HepG2 (cell line): Measurements from ENCODE around the gene MYO16.

Source experiments
- ATF1 ChIP-seq: IDR thresholded peaks from 2 replicates; pipeline ENCODE4 v1.6.1; 2016; ENCODE audit warnings: mild to moderate bottlenecking, control low read depth
- ATF4 ChIP-seq, 2 experiments: fragments of 450-650 bp in 1 of 2; sonication (generic) in 1 of 2; formaldehyde crosslinking; IDR thresholded peaks; 2 replicates each; pipeline versions ENCODE4 v1.5.0 to v1.8.0; 2020 to 2022; ENCODE audit warnings: mild to moderate bottlenecking in 1 of 2, missing genetic modification reagents in 1 of 2
- CREB3 ChIP-seq: sonication (generic); formaldehyde crosslinking; IDR thresholded peaks from 2 replicates; pipeline ENCODE4 v1.5.0; 2020; ENCODE audit warnings: missing genetic modification reagents
- EP300 ChIP-seq, 3 experiments: sonication (generic) in 1 of 3; formaldehyde crosslinking in 1 of 3; IDR thresholded peaks; 2 replicates each; pipeline versions ENCODE4 v1.5.1 to v1.6.1; 2011 to 2020; ENCODE audit warnings: low read depth in 2 of 3, low read length in 2 of 3, borderline replicate concordance in 1 of 3, improper control_type of control experiment in 1 of 3, mild to moderate bottlenecking in 1 of 3, missing genetic modification reagents in 1 of 3, moderate library complexity in 1 of 3
- KDM4B ChIP-seq: sonication (generic); formaldehyde crosslinking; IDR thresholded peaks from 2 replicates; pipeline ENCODE4 v1.4.0; 2020; ENCODE audit warnings: missing genetic modification reagents
- MYNN ChIP-seq: sonication (generic); formaldehyde crosslinking; IDR thresholded peaks from 2 replicates; pipeline ENCODE4 v1.4.0; 2020; ENCODE audit warnings: mild to moderate bottlenecking, low read depth, missing genetic modification reagents
- POLR2A ChIP-seq, 2 experiments: IDR thresholded peaks; 2 replicates each; pipeline ENCODE4 v1.6.1; 2011; ENCODE audit warnings: low read depth in 2 of 2, low read length in 2 of 2, mild to moderate bottlenecking in 1 of 2, moderate library complexity in 1 of 2; ENCODE audit not compliant: insufficient read depth in 1 of 2
- POLR2AphosphoS5 ChIP-seq: IDR thresholded peaks from 2 replicates; pipeline ENCODE4 v1.6.1; 2012; ENCODE audit warnings: low read depth, low read length
- SMAD1 ChIP-seq: sonication (generic); formaldehyde crosslinking; IDR thresholded peaks from 2 replicates; pipeline ENCODE4 v1.4.0; 2020; ENCODE audit warnings: missing genetic modification reagents, low read depth, mild to moderate bottlenecking, borderline replicate concordance
- SMC3 ChIP-seq: IDR thresholded peaks from 2 replicates; pipeline ENCODE4 v1.6.1; 2011; ENCODE audit warnings: low read length, improper control_type of control experiment
- SP1 ChIP-seq, 2 experiments: fragments of 450-650 bp in 1 of 2; sonication (generic) in 1 of 2; formaldehyde crosslinking in 1 of 2; IDR thresholded peaks; 2 replicates each; pipeline versions ENCODE4 v1.4.0 to v1.6.1; 2016 to 2020; ENCODE audit warnings: missing genetic modification reagents in 1 of 2
- SRF ChIP-seq: IDR thresholded peaks from 2 replicates; pipeline ENCODE4 v1.6.1; 2011; ENCODE audit warnings: mild to moderate bottlenecking, low read depth, low read length, moderate library complexity
- SSRP1 ChIP-seq: IDR thresholded peaks from 2 replicates; pipeline ENCODE4 v1.6.1; 2016; ENCODE audit warnings: control low read depth
- TF ChIP-seq, protein P1 (sequence below), 2 experiments: sonication (generic) in 1 of 2; formaldehyde crosslinking in 1 of 2; IDR thresholded peaks; 2 replicates each; pipeline versions ENCODE4 v1.5.1 to v1.6.1; 2011 to 2020; ENCODE audit warnings: borderline replicate concordance in 1 of 2, low read depth in 1 of 2, low read length in 1 of 2, mild to moderate bottlenecking in 1 of 2, missing genetic modification reagents in 1 of 2, moderate library complexity in 1 of 2

GRCh38 chr13:109241160-109241559, 611.7 kb downstream of the MYO16 start:
- TF ChIP-seq SP1 (IDR thresholded peaks at IDR 0.05): no peak
- TF ChIP-seq SP1 (CRISPR knock-in tag; IDR thresholded peaks at IDR 0.05): no peak
- no peak for TF ChIP-seq MYNN
- TF ChIP-seq SSRP1 (CRISPR knock-in tag): no peak
- TF ChIP-seq SMC3: no peak
- TF ChIP-seq ATF4 (CRISPR knock-in tag; IDR thresholded peaks at IDR 0.05): no peak
- no peak for TF ChIP-seq EP300 (IDR thresholded peaks at IDR 0.05; ENCODE audit: low read depth in 2 of 2, low read length in 2 of 2)
- TF ChIP-seq EP300 (CRISPR knock-in tag; IDR thresholded peaks at IDR 0.05; ENCODE audit: borderline replicate concordance): no peak
- TF ChIP-seq ATF1: no peak
- TF ChIP-seq KDM4B (CRISPR knock-in tag): no peak
- TF ChIP-seq POLR2A (IDR thresholded peaks at IDR 0.05; ENCODE audit: insufficient read depth in 1 of 2, low read depth in 2 of 2, low read length in 2 of 2): no peak
- TF ChIP-seq CREB3 (CRISPR knock-in tag): no peak
- TF ChIP-seq, protein P1, sequence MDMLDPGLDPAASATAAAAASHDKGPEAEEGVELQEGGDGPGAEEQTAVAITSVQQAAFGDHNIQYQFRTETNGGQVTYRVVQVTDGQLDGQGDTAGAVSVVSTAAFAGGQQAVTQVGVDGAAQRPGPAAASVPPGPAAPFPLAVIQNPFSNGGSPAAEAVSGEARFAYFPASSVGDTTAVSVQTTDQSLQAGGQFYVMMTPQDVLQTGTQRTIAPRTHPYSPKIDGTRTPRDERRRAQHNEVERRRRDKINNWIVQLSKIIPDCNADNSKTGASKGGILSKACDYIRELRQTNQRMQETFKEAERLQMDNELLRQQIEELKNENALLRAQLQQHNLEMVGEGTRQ (IDR thresholded peaks at IDR 0.05; ENCODE audit: low read depth, low read length): no peak
- TF ChIP-seq, protein P1 (CRISPR knock-in tag; IDR thresholded peaks at IDR 0.05; ENCODE audit: borderline replicate concordance): no peak
- TF ChIP-seq SMAD1 (CRISPR knock-in tag): no peak
- TF ChIP-seq POLR2AphosphoS5: no peak
- no peak for TF ChIP-seq SRF
